CD1c-positive myeloid dendritic cell (primary cell): ENCODE measurements around the gene OR10T2.
"Not testable (repeated sequence)": the region's sequence is repeated elsewhere in the genome, so short reads cannot be mapped to it uniquely, and the experiment has no call there.

ENCODE experiments used
- DNase-seq: peaks from one replicate; pipeline ENCODE4 v3.0.0-alpha.2; 2016; ENCODE audit errors: extremely low spot score

OR10T2 gene

GRCh38 chr1:158398818-158399514 is at the start of gene OR10T2:
OR10T2 (minus strand) TSS chr1:158399466; CDS start chr1:158399466, 0 bp downstream.
- no peak for DNase-seq

- DNase-seq: no peak
These were observed 46.1 kb upstream of the OR10T2 start for GRCh38 chr1:158445376-158445775.

GRCh38 chr1:158434741-158435140 is 35.5 kb upstream of the OR10T2 start:
- DNase-seq: peak; percentile 75

- DNase-seq: peak; percentile 55
These were observed 30.9 kb upstream of the OR10T2 start for GRCh38 chr1:158430163-158430562.

- DNase-seq: no peak
These were observed 26.9 kb upstream of the OR10T2 start, which contains the start of gene OR10K2 for GRCh38 chr1:158426137-158426536. OR10K2 (minus strand) TSS chr1:158426237; CDS start chr1:158420866, 5,371 bp downstream.

- DNase-seq: no peak
These were observed 25.8 kb upstream of the OR10T2 start for GRCh38 chr1:158425027-158425426.

GRCh38 chr1:158422212-158422611 is 22.9 kb upstream of the OR10T2 start:
- no peak for DNase-seq

GRCh38 chr1:158417586-158417985 is 18.3 kb upstream of the OR10T2 start:
- DNase-seq: peak; percentile 25

- no peak for DNase-seq
These were observed 15.5 kb upstream of the OR10T2 start for GRCh38 chr1:158414651-158415345.

- no peak for DNase-seq
These were observed 7.8 kb upstream of the OR10T2 start for GRCh38 chr1:158407092-158407491.

GRCh38 chr1:158400871-158401270 is 1.6 kb upstream of the OR10T2 start:
- no peak for DNase-seq

- DNase-seq: no peak
These were observed 2.6 kb downstream of the OR10T2 start for GRCh38 chr1:158396646-158397045.

- no peak for DNase-seq
These were observed 5.8 kb downstream of the OR10T2 start for GRCh38 chr1:158393476-158393875.

GRCh38 chr1:158391099-158391498 is 8.2 kb downstream of the OR10T2 start:
- DNase-seq: no peak

- DNase-seq: no peak
These were observed 8.9 kb downstream of the OR10T2 start for GRCh38 chr1:158390331-158390730.

- peak; percentile 45 for DNase-seq
These were observed 24.4 kb downstream of the OR10T2 start for GRCh38 chr1:158374860-158375259.

- DNase-seq: not testable (repeated sequence)
These were observed 25.2 kb downstream of the OR10T2 start for GRCh38 chr1:158374101-158374500.

- no peak for DNase-seq
These were observed 27.9 kb downstream of the OR10T2 start for GRCh38 chr1:158371188-158371953.

GRCh38 chr1:158366783-158367182 is 32.5 kb downstream of the OR10T2 start:
- no peak for DNase-seq

- DNase-seq: no peak
These were observed 36.3 kb downstream of the OR10T2 start for GRCh38 chr1:158362941-158363340.

GRCh38 chr1:158362482-158362881 is 36.8 kb downstream of the OR10T2 start:
- no peak for DNase-seq

- no peak for DNase-seq
These were observed 41.8 kb downstream of the OR10T2 start for GRCh38 chr1:158357441-158357840.
